SK-N-MC (cell line): ENCODE measurements around the gene NRP2.

ENCODE experiments used
- EZH2 ChIP-seq: fragments of 200-600 bp; sonication (generic); IDR thresholded peaks from one replicate; pipeline ENCODE4 v1.6.1; 2017; ENCODE audit warnings: antibody characterized with exemption
- POLR2AphosphoS5 ChIP-seq: IDR thresholded peaks from 2 replicates; pipeline ENCODE4 v1.6.1; 2012; ENCODE audit warnings: mild to moderate bottlenecking, low read depth, low read length, borderline replicate concordance

GRCh38 chr2:205680067-205680466 is 2.2 kb upstream of the NRP2 start:
- TF ChIP-seq EZH2 = no peak
- TF ChIP-seq POLR2AphosphoS5 = no peak
